Measurements from ENCODE around the gene ENTPD8.

Gene ENTPD8

GRCh38 chr9:137421838-137422603, 19.1 kb downstream of the ENTPD8 start:
- no peak for TF ChIP-seq CTCF (IDR thresholded peaks at IDR 0.05; ENCODE audit: extremely low read depth, missing control alignments)
- no peak for DNase-seq (ENCODE audit: low spot score)

GRCh38 chr9:137417161-137418021, 23.8 kb downstream of the ENTPD8 start:
- peak; percentile 74 for DNase-seq (ENCODE audit: low spot score)
- TF ChIP-seq CTCF (IDR thresholded peaks at IDR 0.05; ENCODE audit: extremely low read depth, missing control alignments) = no peak

GRCh38 chr9:137416563-137417151, 24.5 kb downstream of the ENTPD8 start:
- TF ChIP-seq CTCF (IDR thresholded peaks at IDR 0.05; ENCODE audit: extremely low read depth, missing control alignments) = no peak
- DNase-seq (ENCODE audit: low spot score) = no peak

- DNase-seq (ENCODE audit: low spot score) = no peak
- TF ChIP-seq CTCF (IDR thresholded peaks at IDR 0.05; ENCODE audit: extremely low read depth, missing control alignments) = no peak
These were observed 25.1 kb downstream of the ENTPD8 start for GRCh38 chr9:137416006-137416562.

GRCh38 chr9:137415451-137415850, 25.7 kb downstream of the ENTPD8 start:
- no peak for DNase-seq (ENCODE audit: low spot score)
- TF ChIP-seq CTCF (IDR thresholded peaks at IDR 0.05; ENCODE audit: extremely low read depth, missing control alignments) = no peak

- TF ChIP-seq CTCF (IDR thresholded peaks at IDR 0.05; ENCODE audit: extremely low read depth, missing control alignments) = no peak
- DNase-seq (ENCODE audit: low spot score) = no peak
These were observed 28.7 kb downstream of the ENTPD8 start for GRCh38 chr9:137412431-137412830.

Measured in GM20000 (cell line).